GM18526 (cell line): Measurements from ENCODE around the gene CEACAM18.

Experiments
- POLR2A ChIP-seq: IDR thresholded peaks from 3 replicates; pipeline ENCODE4 v1.6.1; 2011; ENCODE audit not compliant: insufficient read length; ENCODE audit errors: extremely low read depth

The CEACAM18 gene

GRCh38 chr19:51508059-51508733 is 29.9 kb downstream of the CEACAM18 start:
- no peak for TF ChIP-seq POLR2A

GRCh38 chr19:51509823-51510660 is 31.7 kb downstream of the CEACAM18 start:
- TF ChIP-seq POLR2A: no peak

GRCh38 chr19:51511353-51511752 is 33.0 kb downstream of the CEACAM18 start:
- TF ChIP-seq POLR2A: no peak

- no peak for TF ChIP-seq POLR2A
These were observed 35.6 kb downstream of the CEACAM18 start for GRCh38 chr19:51513968-51514367.

- no peak for TF ChIP-seq POLR2A
These were observed 36.6 kb downstream of the CEACAM18 start for GRCh38 chr19:51514866-51515481.

GRCh38 chr19:51520728-51521127 is 42.4 kb downstream of the CEACAM18 start:
- TF ChIP-seq POLR2A: no peak

- no peak for TF ChIP-seq POLR2A
These were observed 43.0 kb downstream of the CEACAM18 start for GRCh38 chr19:51521357-51521756.

GRCh38 chr19:51521781-51522180 is 43.4 kb downstream of the CEACAM18 start:
- no peak for TF ChIP-seq POLR2A

GRCh38 chr19:51524666-51525264 is 46.4 kb downstream of the CEACAM18 start:
- TF ChIP-seq POLR2A: no peak

- TF ChIP-seq POLR2A: no peak
These were observed 47.3 kb downstream of the CEACAM18 start for GRCh38 chr19:51525651-51526050.

- TF ChIP-seq POLR2A: no peak
These were observed 51.0 kb downstream of the CEACAM18 start for GRCh38 chr19:51529301-51529700.

- no peak for TF ChIP-seq POLR2A
These were observed 52.3 kb downstream of the CEACAM18 start for GRCh38 chr19:51530616-51531015.

GRCh38 chr19:51531349-51532315 is 53.3 kb downstream of the CEACAM18 start, which contains the start of gene SIGLEC6:
Gene SIGLEC6, minus strand, starts transcription at chr19:51531670. Its CDS starts 22 bp downstream, at chr19:51531648.
- no peak for TF ChIP-seq POLR2A

- TF ChIP-seq POLR2A: no peak
These were observed 57.2 kb downstream of the CEACAM18 start for GRCh38 chr19:51535535-51535934.
